Mesodermal cell (in vitro differentiated cells): ENCODE results near the gene IGF2R. TPM values are rescaled to one million over a fixed set of nuclear protein-coding genes. Genes with fewer than 3 reads are reported as not detected.
"Not testable (repeated sequence)": the region's sequence is repeated elsewhere in the genome, so short reads cannot be mapped to it uniquely, and the experiment has no call there.

Source experiments
- H3K27ac ChIP-seq: 2 replicates; pipeline ENCODE4 v1.7.0; 2013; ENCODE audit warnings: mild to moderate bottlenecking, low read depth, low read length, moderate library complexity; ENCODE audit not compliant: severe bottlenecking
- H3K36me3 ChIP-seq: 2 replicates; pipeline ENCODE4 v1.7.1; 2013; ENCODE audit warnings: mild to moderate bottlenecking, low read length, moderate library complexity; ENCODE audit not compliant: control insufficient read depth, insufficient read depth
- H3K4me1 ChIP-seq: one replicate; pipeline ENCODE4 v1.7.1; 2013; ENCODE audit warnings: mild to moderate bottlenecking, low read length; ENCODE audit not compliant: insufficient read depth, control insufficient read depth, poor library complexity, severe bottlenecking
- H3K4me3 ChIP-seq: 2 replicates; pipeline ENCODE4 v1.7.0; 2013; ENCODE audit warnings: low read length, control low read depth, mild to moderate bottlenecking; ENCODE audit not compliant: insufficient read depth, poor library complexity, severe bottlenecking; ENCODE audit errors: extremely low read depth
- H3K9me3 ChIP-seq: 2 replicates; pipeline ENCODE4 v1.7.1; 2013; ENCODE audit warnings: mild to moderate bottlenecking, low read length, moderate library complexity; ENCODE audit not compliant: control insufficient read depth
- WGBS, 2 experiments: methylation state at CpG; one replicate each; pipeline ENCODE4 v1.1.5; 2013; ENCODE audit warnings: missing lambda C conversion rate in 2 of 2; ENCODE audit not compliant: insufficient coverage in 2 of 2; 5-methylcytosine and 5-hydroxymethylcytosine counted together
- polyA plus RNA-seq, 2 experiments: library from polyadenylated mRNA; stranded (reverse); fragments of 50-300 nt; gene quantifications; one replicate each; pipeline ENCODE4 v1.2.3, GENCODE V29; 2013

The IGF2R gene, protein sequence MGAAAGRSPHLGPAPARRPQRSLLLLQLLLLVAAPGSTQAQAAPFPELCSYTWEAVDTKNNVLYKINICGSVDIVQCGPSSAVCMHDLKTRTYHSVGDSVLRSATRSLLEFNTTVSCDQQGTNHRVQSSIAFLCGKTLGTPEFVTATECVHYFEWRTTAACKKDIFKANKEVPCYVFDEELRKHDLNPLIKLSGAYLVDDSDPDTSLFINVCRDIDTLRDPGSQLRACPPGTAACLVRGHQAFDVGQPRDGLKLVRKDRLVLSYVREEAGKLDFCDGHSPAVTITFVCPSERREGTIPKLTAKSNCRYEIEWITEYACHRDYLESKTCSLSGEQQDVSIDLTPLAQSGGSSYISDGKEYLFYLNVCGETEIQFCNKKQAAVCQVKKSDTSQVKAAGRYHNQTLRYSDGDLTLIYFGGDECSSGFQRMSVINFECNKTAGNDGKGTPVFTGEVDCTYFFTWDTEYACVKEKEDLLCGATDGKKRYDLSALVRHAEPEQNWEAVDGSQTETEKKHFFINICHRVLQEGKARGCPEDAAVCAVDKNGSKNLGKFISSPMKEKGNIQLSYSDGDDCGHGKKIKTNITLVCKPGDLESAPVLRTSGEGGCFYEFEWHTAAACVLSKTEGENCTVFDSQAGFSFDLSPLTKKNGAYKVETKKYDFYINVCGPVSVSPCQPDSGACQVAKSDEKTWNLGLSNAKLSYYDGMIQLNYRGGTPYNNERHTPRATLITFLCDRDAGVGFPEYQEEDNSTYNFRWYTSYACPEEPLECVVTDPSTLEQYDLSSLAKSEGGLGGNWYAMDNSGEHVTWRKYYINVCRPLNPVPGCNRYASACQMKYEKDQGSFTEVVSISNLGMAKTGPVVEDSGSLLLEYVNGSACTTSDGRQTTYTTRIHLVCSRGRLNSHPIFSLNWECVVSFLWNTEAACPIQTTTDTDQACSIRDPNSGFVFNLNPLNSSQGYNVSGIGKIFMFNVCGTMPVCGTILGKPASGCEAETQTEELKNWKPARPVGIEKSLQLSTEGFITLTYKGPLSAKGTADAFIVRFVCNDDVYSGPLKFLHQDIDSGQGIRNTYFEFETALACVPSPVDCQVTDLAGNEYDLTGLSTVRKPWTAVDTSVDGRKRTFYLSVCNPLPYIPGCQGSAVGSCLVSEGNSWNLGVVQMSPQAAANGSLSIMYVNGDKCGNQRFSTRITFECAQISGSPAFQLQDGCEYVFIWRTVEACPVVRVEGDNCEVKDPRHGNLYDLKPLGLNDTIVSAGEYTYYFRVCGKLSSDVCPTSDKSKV (N-terminal part only)
- polyA plus RNA-seq (2013, experiment 1 of 2) = 61.6 TPM
- 53.1 TPM for polyA plus RNA-seq (2013, experiment 2 of 2)

- Histone ChIP-seq H3K27ac (peak within 1 kb of the TSS; percentile 93), H3K4me3 (peak within 1 kb of the TSS; percentile 83), H3K4me1 (peaks cover 12% of the 10 kb centered on the region), H3K9me3 (no peaks in the 10 kb centered on the region), H3K36me3 (peaks cover 13% of the 10 kb centered on the region)
- 6% methylated on average over 25 to 34 of the region's 68 CpGs for WGBS, 2 experiments
Measured at GRCh38 chr6:159968295-159969203, at the start of gene IGF2R. Gene IGF2R (plus strand): TSS chr6:159969082. CDS start chr6:159969247, 165 bp downstream.

GRCh38 chr6:159919800-159920199, 49.1 kb upstream of the IGF2R start:
- Histone ChIP-seq H3K9me3 (no peaks in the 10 kb centered on the region), H3K4me1 (peaks cover 4% of the 10 kb centered on the region), H3K27ac (no peak overlapping the region), H3K36me3 (no peaks in the 10 kb centered on the region), H3K4me3 (no peak overlapping the region)
- 100% methylated on average over 4 of the region's 6 CpGs; no CpG with 5 or more reads in 1 of the 2 experiments for WGBS, 2 experiments

DNA sequence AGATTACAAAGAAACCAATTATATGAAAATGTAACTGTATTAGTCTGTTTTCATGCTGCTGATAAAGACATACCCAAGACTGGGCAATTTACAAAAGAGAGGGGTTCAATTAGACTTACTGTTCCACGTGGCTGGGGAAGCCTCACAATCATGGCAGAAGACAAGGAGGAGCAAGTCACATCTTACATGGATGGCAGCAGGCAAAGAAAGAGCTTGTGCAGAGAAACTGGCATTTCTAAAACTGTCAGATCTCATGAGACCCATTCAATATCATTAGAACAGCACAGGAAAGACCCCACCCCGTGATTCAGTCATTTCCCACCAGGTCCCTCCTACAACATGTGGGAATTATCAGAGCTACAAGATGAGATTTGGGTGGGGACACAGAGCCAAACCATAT, 44.7 kb upstream of the IGF2R start:
- H3K27ac ChIP-seq = not testable (repeated sequence)

DNA sequence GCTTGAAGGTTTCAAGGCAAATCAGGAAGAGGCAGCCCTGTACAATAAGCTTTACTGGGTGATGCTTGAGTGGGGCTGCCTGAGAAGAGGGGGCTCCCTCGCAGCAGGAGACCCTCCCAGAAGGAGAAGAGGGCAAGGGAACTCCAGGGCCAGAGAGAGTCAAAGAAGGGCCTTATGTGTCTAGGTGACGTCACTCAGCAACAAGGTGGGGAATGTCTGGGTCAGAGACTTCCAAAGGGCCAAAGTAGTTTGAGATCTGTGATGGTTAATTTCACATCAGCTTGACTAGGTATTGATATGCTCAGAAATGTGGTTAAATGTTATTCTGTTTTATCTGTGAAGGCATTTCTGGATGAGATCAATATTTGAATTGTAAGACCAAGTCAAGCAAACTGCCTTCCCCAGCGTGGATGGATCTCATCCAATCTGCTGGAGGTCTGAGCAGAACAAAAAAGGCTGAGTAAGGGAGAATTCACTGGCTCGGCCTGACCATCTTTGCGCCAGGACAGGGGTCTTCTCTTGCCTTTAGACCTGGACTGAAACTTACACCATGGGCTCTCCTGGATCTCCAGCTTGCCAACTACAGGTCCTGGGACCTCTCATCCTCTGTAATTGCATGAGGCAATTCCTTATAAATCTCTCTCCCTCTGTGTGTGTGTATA, 42.2 kb upstream of the IGF2R start:
- no peak overlapping the region for H3K4me3 ChIP-seq
- WGBS, 2 experiments = 86 to 97% methylated on average over 5 of the region's 5 CpGs
- no peaks in the 10 kb centered on the region for H3K9me3 ChIP-seq
- H3K4me1 ChIP-seq = no peaks in the 10 kb centered on the region
- no peaks in the 10 kb centered on the region for H3K36me3 ChIP-seq
- H3K27ac ChIP-seq = no peak overlapping the region

More for the DNA sequence above, 44.7 kb upstream of the IGF2R start:
- H3K4me3 ChIP-seq, H3K4me1 ChIP-seq, H3K36me3 ChIP-seq, H3K9me3 ChIP-seq: not testable (repeated sequence)
- 67% methylated on average over 1 of the region's 2 CpGs for WGBS, 2 experiments

- Histone ChIP-seq H3K27ac (no peak overlapping the region), H3K4me1 (no peaks in the 10 kb centered on the region), H3K36me3 (no peaks in the 10 kb centered on the region), H3K4me3 (no peak overlapping the region), H3K9me3 (no peaks in the 10 kb centered on the region)
- WGBS, 2 experiments = 74 to 82% methylated on average over 6 to 7 of the region's 8 CpGs
Measured at GRCh38 chr6:159929819-159930218, 39.1 kb upstream of the IGF2R start.

- no peak overlapping the region for H3K27ac ChIP-seq
- H3K36me3 ChIP-seq = no peaks in the 10 kb centered on the region
- no peaks in the 10 kb centered on the region for H3K9me3 ChIP-seq
- no peak overlapping the region for H3K4me3 ChIP-seq
- 84 to 88% methylated on average over 3 of the region's 3 CpGs for WGBS, 2 experiments
- H3K4me1 ChIP-seq = no peaks in the 10 kb centered on the region
Measured at GRCh38 chr6:159931112-159931511, 37.8 kb upstream of the IGF2R start.

- Histone ChIP-seq H3K9me3 (no peaks in the 10 kb centered on the region), H3K27ac (no peak overlapping the region), H3K4me3 (no peak overlapping the region), H3K36me3 (no peaks in the 10 kb centered on the region), H3K4me1 (no peaks in the 10 kb centered on the region)
- WGBS, 2 experiments = 77 to 87% methylated on average over 3 to 4 of the region's 4 CpGs
Measured at GRCh38 chr6:159931846-159932245, 37.0 kb upstream of the IGF2R start.

DNA sequence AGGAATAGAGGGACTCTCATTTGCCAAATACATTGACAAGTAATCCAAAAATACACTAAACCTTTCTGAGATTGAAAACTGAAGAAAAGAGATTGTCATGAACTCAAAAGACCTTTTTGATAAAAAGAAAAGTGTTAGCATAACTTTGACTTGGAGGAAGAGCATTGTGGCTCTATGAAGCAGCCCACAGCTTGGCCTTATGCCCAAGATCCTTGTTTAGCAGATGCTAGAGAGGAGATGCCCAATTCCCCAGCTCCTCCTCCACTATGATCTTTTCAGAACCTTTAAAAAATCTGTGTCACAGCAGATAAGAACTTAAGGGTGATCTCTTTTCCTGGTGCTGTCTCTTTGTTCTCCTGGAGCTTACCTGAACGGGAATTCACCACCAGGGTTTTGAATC, 35.8 kb upstream of the IGF2R start:
- Histone ChIP-seq H3K36me3 (no peaks in the 10 kb centered on the region), H3K27ac (no peak overlapping the region), H3K4me1 (no peaks in the 10 kb centered on the region), H3K4me3 (no peak overlapping the region), H3K9me3 (no peaks in the 10 kb centered on the region)
- 87 to 91% methylated on average over 1 of the region's 1 CpG for WGBS, 2 experiments

- no peak overlapping the region for H3K27ac ChIP-seq
- no peaks in the 10 kb centered on the region for H3K9me3 ChIP-seq
- H3K36me3 ChIP-seq = no peaks in the 10 kb centered on the region
- no peaks in the 10 kb centered on the region for H3K4me1 ChIP-seq
- WGBS, 2 experiments = 80 to 92% methylated on average over 3 to 4 of the region's 4 CpGs
- no peak overlapping the region for H3K4me3 ChIP-seq
Measured at GRCh38 chr6:159934181-159934580, 34.7 kb upstream of the IGF2R start.
